Brain microvascular endothelial cell (primary cell): Measurements from ENCODE around the gene PTPRD.

Experiments used
- DNase-seq: peaks from one replicate; pipeline ENCODE4 v3.0.0-alpha.2; 2020
- H3K27ac ChIP-seq: fragments of 250-450 bp; sonication (Bioruptor Pico); 2 replicates; pipeline ENCODE4 v1.5.1; 2020; ENCODE audit warnings: mild to moderate bottlenecking, moderate library complexity
- H3K27me3 ChIP-seq: fragments of 250-450 bp; sonication (Bioruptor Pico); replicated peaks from 2 replicates; pipeline ENCODE4 v1.5.1; 2020; ENCODE audit warnings: mild to moderate bottlenecking
- H3K36me3 ChIP-seq: fragments of 250-450 bp; sonication (Bioruptor Pico); replicated peaks from 2 replicates; pipeline ENCODE4 v1.5.1; 2020; ENCODE audit warnings: mild to moderate bottlenecking
- H3K4me3 ChIP-seq: 2 replicates; pipeline ENCODE4 v1.5.1; 2011; ENCODE audit warnings: low read depth, mild to moderate bottlenecking, control low read depth, low read length, moderate library complexity
- in situ Hi-C: cut with HindIII; loops from 2 replicates; pipeline ENCODE4 v1.10.0; 2017; ENCODE audit warnings: low sequenced_read_pairs, low pct_ligation_motif_present
- TF ChIP-seq, protein P1 (sequence below): IDR thresholded peaks from 2 replicates; pipeline ENCODE4 v1.5.1; 2011; ENCODE audit warnings: low read depth, mild to moderate bottlenecking, moderate library complexity, low read length, control low read depth, inconsistent platforms; ENCODE audit errors: missing control alignments

Gene PTPRD

DNA sequence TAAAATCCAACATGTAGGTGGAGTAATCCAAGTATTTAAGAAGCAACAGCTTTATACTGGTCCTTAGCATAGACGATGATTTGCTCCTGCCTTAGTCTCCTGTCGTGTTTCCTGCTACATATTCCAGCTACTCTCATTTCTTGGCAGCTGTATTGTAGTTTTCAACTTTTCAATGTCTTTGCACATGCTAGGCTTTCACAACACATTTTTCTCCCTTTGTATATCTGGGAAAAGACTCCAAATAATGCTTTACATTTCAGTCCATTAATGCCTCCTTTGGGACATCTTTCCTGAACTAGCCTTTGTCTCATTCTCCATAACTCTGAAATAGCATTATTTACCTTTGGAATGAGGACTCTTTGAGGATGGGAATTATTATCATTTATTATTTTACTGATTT lies 508.0 kb downstream of the PTPRD start:
- H3K27ac ChIP-seq, result no peak overlapping the region
- in situ Hi-C loops, result no loop called here
- H3K4me3 ChIP-seq, result no peak overlapping the region
- no peaks in the 10 kb centered on the region for H3K36me3 ChIP-seq
- no peaks in the 10 kb centered on the region for H3K27me3 ChIP-seq
- DNase-seq, result no peak
- TF ChIP-seq, protein P1, sequence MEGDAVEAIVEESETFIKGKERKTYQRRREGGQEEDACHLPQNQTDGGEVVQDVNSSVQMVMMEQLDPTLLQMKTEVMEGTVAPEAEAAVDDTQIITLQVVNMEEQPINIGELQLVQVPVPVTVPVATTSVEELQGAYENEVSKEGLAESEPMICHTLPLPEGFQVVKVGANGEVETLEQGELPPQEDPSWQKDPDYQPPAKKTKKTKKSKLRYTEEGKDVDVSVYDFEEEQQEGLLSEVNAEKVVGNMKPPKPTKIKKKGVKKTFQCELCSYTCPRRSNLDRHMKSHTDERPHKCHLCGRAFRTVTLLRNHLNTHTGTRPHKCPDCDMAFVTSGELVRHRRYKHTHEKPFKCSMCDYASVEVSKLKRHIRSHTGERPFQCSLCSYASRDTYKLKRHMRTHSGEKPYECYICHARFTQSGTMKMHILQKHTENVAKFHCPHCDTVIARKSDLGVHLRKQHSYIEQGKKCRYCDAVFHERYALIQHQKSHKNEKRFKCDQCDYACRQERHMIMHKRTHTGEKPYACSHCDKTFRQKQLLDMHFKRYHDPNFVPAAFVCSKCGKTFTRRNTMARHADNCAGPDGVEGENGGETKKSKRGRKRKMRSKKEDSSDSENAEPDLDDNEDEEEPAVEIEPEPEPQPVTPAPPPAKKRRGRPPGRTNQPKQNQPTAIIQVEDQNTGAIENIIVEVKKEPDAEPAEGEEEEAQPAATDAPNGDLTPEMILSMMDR, result no peak

DNA sequence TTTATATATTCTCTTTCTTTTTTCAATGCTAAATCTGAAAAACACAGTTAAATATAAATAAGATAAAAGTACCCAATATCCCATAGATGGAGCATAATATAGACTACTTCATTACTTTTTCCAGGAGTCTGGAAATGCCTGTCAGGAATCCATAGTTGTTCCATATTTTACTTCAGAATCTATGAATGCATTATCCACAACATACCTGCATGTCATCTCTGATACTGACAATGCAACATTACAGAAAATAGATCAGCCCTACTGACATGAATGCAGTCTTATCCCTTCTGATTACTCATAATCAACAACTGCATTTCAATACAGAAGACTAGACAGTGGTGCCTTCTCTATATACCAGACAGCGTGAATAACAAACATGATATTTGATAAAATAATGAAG lies 517.6 kb downstream of the PTPRD start:
- in situ Hi-C loops, result no loop called here
- Histone ChIP-seq H3K4me3 (no peak overlapping the region), H3K27ac (no peak overlapping the region), H3K36me3 (no peaks in the 10 kb centered on the region), H3K27me3 (no peaks in the 10 kb centered on the region)
- no peak for DNase-seq
- TF ChIP-seq, protein P1, result no peak

DNA sequence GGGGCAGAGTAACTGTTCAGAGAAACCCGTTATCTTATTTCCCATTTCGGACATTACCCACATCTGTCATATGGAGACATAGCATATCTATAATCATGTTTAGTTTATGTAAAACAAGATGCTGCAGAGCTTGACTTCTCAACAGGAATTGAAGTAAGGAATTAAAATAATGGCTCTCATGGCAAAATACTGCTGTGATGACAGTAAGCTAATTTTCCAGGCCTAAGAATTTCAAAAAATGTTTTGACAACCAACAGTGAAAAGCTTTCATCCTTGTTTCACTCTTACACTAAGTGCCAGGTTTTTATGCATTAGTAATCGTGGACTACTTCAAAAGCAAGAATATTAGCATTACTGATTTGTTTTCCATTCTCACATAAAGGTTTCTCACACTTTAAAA lies 518.2 kb downstream of the PTPRD start:
- TF ChIP-seq, protein P1, result no peak
- Histone ChIP-seq H3K36me3 (no peaks in the 10 kb centered on the region), H3K27me3 (no peaks in the 10 kb centered on the region), H3K4me3 (no peak overlapping the region), H3K27ac (no peak overlapping the region)
- in situ Hi-C loops, result no loop called here
- no peak for DNase-seq

DNA sequence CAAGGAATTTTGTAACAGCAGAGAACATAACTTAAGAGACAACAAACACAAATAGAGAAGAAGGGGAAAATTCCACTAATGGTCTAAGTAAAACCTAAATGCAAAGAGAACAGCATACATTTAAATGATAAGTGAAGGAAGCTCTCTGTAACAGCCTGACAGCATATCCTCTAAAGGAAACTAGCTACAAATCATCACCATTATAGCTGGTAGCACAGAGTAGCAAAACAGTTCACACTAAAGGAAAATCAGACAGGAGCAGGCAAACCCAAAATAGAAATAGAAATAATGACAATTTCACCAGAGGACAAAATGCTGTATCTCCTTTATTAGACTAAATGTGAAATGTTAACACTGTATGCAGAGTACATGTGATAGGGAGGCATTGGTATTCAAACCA lies 532.8 kb downstream of the PTPRD start:
- H3K36me3 ChIP-seq, result no peaks in the 10 kb centered on the region
- in situ Hi-C loops, result no loop called here
- no peaks in the 10 kb centered on the region for H3K27me3 ChIP-seq
- TF ChIP-seq, protein P1, result no peak
- no peak overlapping the region for H3K27ac ChIP-seq
- no peak for DNase-seq
- no peak overlapping the region for H3K4me3 ChIP-seq

DNA sequence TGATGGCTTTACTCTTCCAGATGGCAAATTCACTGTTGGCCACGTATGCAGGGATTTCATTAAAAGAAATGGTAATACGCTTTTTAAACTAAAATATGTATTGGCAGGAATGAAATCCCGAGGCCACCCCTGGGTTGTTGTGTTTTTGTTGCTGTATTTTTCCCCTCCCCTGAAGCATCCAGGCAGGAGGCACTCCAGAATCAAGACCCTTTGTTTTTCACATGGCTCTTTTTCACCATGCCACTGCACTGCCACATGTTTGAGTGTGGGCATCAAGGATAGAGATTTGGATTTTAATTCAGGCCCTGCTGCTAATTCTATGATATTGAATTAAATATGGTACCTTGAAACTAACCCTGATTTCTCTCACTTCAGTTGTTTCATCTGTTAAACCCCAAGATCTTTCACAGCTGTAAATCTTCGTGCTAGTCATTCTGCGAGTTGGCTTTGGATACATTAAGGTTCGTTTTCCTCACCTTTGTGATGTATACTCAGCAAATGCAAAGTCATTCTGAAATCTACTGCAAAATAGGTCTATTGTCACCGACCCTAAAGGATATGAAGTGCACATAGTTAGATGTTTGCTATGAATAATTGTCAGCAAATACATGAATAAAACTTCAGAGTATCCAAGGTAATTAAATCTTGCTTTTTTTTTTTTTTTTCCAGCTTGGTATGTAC lies 533.4 kb downstream of the PTPRD start:
- in situ Hi-C loops, result no loop called here
- Histone ChIP-seq H3K27me3 (no peaks in the 10 kb centered on the region), H3K4me3 (no peak overlapping the region), H3K27ac (no peak overlapping the region), H3K36me3 (no peaks in the 10 kb centered on the region)
- TF ChIP-seq, protein P1, result no peak
- DNase-seq, result no peak

DNA sequence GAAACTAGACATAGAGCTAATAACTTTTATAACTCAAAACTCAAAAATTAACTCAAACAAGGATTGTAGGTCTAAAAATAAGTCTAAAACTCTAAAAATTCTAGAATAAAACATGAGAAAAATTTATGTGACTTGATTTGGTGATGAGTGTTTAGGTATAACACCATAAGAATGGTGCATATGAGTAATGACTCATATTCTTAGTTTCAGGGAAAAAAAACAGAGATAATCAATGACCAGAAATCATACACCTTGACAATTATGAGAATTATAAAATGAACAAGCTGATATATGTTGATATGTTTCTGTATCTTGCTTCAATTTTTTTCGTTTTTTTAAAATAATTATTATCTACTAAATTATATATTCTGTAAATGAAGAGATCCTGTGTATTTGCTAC lies 541.2 kb downstream of the PTPRD start:
- H3K27ac ChIP-seq, result no peak overlapping the region
- H3K4me3 ChIP-seq, result no peak overlapping the region
- H3K36me3 ChIP-seq, result no peaks in the 10 kb centered on the region
- no peaks in the 10 kb centered on the region for H3K27me3 ChIP-seq
- TF ChIP-seq, protein P1, result no peak
- no peak for DNase-seq
- in situ Hi-C loops, result no loop called here
